Neural progenitor cell (in vitro differentiated cells): ENCODE measurements around the gene USF2.
"Not testable (repeated sequence)": the region's sequence is repeated elsewhere in the genome, so short reads cannot be mapped to it uniquely, and the experiment has no call there.

ENCODE experiments used
- CTCF ChIP-seq: fragments of 200-600 bp; sonication (generic); IDR thresholded peaks from 2 replicates; pipeline ENCODE4 v1.5.1; 2017; ENCODE audit warnings: antibody characterized with exemption, mild to moderate bottlenecking
- EZH2 ChIP-seq: fragments of 200-600 bp; sonication (generic); IDR thresholded peaks from 2 replicates; pipeline ENCODE4 v1.6.1; 2017; ENCODE audit warnings: antibody characterized with exemption, mild to moderate bottlenecking, moderate library complexity
- EZH2phosphoT487 ChIP-seq: fragments of 200-600 bp; sonication (generic); IDR thresholded peaks from 2 replicates; pipeline ENCODE4 v1.6.1; 2017; ENCODE audit warnings: antibody characterized with exemption

- TF ChIP-seq EZH2, CTCF, EZH2phosphoT487: not testable (repeated sequence)
Observed at GRCh38 chr19:35285465-35285864, 16.7 kb downstream of the USF2 start.
